Hindlimb muscle (tissue), 1 donor: ENCODE measurements around the gene NPDC1. TPM values are rescaled to one million over a fixed set of nuclear protein-coding genes. Genes with fewer than 3 reads are reported as not detected.
"Not testable (repeated sequence)": the region's sequence is repeated elsewhere in the genome, so short reads cannot be mapped to it uniquely, and the experiment has no call there.

ENCODE experiments used
- DNase-seq: peaks from one replicate; pipeline ENCODE4 v3.0.0-alpha.2; 2013
- polyA plus RNA-seq: library from polyadenylated mRNA; unstranded; fragments of 120-200 nt; gene quantifications from one replicate; pipeline ENCODE4 v1.2.1, GENCODE V29; 2013; ENCODE audit not compliant: insufficient read length

The NPDC1 gene
- polyA plus RNA-seq, 1 donor: 44.1 TPM

DNA sequence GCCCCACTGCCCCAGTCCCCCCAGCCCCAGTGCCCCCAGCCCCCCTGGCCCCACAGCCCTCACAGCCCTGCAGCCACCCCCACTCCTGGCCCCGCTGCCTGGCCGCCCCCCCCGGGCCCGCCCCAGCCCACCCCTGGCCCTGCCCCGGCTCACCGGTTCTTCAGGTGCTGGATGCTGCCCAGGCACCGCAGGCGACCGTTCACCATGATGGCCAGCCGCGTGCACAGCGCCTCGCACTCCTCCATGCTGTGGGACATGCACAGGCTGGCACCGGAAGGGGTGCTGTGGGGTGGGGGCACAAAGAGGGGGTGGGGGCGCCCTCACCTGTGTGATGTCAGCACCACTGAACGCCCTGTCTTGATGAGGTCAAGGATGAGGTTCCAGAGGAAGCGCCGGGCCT, 36.8 kb downstream of the NPDC1 start:
- DNase-seq: no peak

- no peak for DNase-seq
Observed at GRCh38 chr9:137008312-137008711, 37.7 kb downstream of the NPDC1 start.

GRCh38 chr9:137007816-137008270, 38.1 kb downstream of the NPDC1 start:
- DNase-seq: no peak

DNA sequence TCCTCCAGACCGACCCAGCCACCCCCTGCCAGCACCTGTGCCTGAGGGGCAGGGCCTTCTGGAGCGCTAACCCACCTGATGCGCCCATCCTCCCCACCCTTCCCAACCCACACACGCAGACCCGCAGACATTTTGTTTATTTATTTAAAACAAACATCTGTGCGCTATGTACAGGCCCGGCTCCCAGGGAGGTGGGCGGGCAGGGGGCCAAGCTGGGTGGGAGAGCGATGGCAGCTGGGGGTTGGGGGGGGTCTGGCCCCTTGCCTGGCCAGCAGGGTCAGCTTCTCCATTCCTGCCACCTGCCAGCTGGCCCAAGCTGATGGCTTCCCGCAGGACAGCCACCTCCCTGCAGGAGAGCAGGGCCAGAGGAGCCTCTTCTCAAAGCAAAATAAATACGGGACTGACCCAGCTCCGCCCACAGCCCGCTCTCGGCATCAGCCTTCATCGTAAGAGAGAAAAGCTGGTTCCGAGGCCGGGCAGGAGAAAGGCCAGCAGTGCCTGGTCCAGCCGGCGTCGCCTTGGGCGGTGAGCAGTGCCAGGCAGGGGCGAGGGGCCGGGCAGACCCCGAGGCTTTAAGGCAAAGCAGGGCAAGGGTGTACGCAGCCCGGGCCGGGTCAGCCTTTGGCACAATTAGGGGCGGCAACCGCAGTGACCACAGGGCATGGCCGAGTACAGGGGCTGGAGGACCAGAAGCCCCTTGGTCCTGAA, 38.7 kb downstream of the NPDC1 start:
- DNase-seq: no peak

DNA sequence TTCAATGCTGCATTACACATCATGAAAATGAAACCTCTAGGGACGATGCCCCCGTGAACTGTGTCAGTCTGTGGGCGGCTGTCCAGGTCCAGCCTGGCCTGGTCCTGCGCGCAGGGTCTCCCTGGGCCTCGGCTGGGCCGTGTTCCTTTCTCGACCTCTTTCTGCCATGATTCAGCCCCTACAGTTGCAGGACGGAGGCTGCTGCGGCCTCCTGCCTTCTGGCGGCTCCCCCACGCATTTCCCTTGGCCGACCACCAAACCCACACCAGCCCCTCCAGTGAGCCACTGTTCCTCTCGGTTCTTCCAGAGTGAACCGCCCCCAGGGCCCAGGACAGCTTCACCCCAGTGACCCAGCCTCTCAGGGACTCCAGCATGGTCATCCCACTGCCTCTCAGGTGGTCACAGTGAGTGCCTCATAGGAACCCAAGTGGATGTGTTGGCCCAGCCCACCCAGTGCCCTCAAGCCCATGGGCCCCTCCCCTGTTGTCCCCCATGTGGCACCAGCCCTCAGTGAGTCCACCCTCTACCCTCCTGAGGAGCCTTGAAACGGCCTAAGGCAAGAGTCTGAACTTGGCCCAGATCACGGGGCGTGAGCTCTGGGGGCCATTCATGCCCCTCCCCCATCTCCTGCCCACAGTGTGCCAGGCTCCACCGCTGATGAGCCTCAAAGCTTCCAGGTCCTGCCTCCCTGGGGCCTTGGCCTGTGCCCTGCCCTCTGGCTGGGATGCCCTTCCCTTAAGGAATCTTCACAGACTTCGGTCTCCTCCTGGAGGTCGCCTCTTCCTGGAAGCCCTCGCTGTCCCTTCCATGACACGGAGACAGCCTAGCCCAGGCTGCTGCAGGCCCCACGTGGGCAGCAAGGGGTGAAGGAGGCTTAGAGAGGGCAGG, 39.6 kb downstream of the NPDC1 start:
- no peak for DNase-seq

- DNase-seq: not testable (repeated sequence)
Observed at GRCh38 chr9:137004285-137004684, 41.7 kb downstream of the NPDC1 start.

DNA sequence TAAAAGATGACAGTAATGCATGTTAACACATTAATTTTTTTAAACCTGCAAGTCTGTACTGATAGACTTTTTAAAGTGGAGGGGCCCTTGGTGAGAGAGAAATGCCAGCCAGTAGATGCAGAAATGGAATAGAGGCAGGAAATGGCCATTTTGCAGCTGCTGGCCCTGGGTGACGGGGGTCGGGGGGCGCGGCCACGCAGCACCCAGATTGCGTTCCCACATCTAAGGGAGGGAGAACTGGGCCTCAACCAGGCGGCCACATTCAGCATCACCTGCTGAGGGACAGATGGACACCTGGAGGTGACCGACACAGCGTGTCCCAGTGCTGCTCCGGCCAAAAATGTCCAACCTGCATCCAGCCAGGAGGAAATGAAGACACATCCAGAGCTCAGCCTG, 43.3 kb downstream of the NPDC1 start:
- DNase-seq: no peak

GRCh38 chr9:137001857-137002645, 43.9 kb downstream of the NPDC1 start:
- DNase-seq: no peak

DNA sequence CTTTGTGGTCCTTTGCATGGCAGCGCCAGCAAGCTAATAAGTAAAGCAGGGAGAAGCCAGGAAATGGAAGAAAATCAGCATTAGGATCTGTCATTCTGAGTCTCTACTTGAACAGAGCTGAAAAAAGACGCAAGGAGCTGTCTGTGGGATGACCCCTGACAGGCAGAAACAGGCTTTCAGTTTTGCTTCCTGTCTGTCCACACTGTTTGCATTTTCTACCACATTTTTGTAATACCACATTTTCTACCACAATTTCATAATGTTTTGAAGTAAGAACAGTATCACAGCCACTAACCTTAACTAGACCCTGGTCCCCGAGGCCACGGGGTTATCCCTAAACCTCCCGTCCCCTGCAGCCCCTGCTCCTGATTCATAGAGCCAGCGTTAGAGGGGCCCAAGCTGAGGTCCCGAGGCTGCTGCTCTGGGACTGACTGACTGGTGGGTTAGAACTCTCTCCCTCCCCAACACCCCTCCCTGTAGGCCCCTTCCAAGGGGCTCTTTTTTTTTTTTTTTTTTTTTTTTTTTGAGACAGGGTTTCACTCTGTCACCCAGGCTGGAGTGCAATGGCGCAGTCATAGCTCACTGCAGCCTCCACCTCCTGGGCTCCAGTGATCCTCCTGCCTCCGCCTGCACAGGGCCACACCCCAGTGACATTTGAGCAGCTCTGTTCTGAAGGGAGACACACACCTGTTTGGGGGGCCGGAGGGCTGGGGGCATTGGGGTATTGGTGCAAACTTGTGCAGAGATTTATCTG, 45.6 kb downstream of the NPDC1 start:
- no peak for DNase-seq

DNA sequence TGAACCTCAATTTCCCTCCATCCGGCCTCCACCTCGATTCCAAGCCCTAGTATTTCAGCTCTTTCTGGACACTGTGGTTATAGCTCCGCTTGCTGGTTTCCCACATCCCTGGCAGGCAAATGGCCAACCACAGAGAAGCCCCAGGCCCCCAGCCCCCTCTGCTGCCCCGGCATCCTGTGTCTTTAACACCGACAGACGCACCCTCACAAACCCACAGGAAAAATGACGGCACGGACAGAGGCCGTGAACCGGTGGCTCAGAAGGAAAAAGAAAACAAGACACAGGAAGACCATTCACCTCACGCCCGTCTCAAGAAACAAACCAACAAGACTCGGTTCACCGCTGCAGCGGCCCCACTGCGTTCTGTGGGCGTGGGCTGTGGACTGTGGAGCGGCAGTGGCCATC, 48.1 kb downstream of the NPDC1 start:
- DNase-seq: no peak

DNA sequence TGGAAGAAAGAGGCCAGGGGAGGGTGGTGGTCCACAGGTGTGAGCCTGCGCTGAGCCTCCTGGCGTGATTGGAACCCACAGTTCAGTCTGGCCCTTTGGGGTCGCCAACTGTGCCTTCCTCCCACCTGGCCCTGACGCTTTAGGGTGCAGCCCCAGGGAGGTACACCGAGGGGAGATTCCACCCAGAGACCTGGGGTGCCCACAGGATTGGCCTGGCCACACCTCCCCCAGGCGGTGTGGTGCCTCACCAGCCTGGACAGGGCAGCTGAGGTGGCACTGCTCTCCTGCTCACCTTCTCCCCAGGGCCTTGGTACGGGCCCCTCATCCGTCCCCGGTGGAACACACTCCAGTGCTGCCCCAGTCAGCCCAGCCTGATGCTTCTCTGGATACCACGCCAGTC, 48.6 kb downstream of the NPDC1 start:
- DNase-seq: no peak

DNA sequence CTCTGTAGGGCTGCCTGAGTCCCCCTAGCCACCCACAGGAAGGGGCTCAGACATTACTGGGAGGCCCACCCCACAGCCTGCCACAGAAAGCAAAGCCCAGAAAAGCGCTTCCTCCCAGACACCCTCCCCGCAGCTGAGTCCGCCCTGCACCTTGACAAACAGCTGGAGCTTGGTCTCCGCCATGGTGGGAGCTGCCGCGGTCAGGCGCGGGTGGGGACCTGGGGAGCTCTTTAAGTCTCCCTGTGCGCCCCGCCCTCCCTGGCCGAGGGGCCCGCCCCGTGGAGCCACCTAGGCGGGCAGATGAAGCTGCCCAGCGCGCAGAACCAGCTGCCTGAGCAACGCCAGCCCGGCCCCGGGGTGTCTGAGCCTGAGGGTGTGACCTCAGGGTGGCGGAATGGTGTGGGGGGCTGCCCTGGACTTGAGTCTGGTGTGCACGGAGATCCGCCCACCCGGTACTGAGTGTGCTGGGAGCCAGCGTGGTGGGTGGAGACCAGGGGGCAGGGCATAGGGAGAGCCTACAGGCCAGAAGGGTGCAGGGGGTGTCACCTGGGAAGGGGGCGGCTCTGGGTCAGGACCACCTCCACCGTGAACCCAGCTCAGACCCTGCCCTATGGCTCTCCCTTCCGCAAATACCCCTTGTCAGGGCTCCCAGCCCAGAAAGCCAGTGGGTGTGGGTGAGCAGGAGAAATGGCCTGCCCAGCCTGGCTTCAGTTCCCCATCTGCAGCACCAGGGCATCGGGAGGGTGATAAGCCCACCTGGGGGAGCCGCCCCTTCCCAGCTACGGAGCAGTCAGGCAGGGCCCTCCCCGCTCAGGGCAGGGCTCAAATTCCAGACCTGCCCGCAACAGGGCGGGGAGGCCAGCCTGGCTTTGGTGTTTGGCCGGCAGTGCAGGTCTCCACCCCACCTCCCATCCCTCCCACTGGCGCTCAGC, 49.4 kb downstream of the NPDC1 start, which contains the start of gene CLIC3:
TSS of gene CLIC3 (minus strand) at position 208 of the 932 bp plus-strand sequence. CDS start at position 183, 25 bp downstream.
- DNase-seq: no peak

GRCh38 chr9:136995772-136996311, 50.1 kb downstream of the NPDC1 start:
- no peak for DNase-seq

DNA sequence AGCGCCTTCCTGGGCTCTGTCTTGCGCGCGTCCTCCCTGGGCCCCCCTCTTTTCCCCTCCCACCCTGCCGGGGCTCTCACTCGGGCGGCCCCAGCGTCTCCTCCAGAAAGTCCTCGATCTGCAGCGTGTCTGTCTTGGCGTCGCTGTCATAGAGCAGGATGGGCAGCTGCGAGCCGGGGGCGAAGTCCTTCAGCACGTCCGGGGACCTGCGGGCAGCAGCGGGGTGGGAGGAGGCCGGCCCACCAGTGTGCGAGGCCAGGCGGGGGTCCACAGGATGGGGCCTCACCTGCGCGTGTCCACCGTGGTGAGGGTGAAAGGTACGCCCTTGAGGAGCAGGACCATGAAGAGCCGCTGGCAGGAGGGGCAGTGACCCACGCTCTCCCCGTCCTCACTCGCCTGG, 50.6 kb downstream of the NPDC1 start:
- no peak for DNase-seq

DNA sequence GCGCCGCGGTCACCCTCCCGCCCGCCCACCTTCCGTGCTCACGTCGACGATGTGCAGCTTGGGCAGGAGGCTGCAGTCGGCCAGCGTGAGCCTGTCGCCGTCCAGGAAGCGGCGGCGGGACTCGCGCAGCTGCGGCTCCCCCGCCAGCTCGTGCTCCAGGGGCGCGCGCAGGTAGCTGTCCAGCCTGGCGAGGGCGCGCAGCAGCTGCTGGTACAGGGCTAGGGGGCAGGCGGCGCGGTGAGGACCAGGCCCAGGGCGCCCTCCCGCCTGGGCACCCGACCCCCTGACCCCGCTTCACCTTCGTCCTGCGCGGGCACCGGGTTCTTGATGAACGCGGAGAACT, 51.1 kb downstream of the NPDC1 start:
- no peak for DNase-seq

GRCh38 chr9:136994180-136994887, 51.6 kb downstream of the NPDC1 start:
- no peak for DNase-seq

GRCh38 chr9:136992819-136993369, 53.1 kb downstream of the NPDC1 start:
- no peak for DNase-seq

DNA sequence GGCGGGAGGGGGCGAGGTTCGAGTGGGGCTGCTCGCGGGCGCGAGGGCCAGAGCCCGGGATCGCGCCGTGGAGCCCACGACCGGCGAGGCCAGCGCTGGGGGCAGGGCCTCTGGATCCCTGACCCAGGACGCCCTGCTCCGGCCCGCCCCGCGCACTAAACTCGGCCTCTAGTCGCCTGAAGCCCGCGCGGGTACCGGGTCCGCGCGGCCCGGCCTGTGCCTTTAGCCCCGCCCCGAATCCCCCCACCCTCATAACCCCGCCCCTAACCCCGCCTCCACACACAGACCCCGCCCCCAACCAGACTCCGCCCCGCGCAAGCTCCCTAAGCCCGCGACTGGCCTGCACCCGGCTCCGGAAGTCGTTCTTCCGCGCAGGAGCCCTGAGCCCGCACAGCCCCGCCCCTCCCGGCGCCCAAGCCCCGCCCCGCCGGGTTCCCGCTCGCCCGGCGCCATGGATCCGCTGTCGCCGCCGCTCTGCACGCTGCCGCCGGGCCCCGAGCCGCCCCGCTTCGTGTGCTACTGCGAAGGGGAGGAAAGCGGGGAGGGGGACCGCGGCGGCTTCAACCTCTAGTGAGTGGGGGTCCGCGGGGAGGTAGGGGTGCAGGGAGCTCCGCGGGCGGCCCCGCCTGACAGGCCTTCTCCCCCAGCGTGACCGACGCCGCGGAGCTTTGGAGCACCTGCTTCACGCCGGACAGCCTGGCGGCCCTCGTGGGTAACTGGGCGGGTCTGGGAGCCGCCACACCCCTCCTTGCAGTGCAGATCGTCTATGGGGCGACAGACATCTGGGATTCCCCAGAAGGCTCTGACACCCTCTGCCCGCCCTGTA, 53.8 kb downstream of the NPDC1 start, which contains the start of gene PAXX:
TSS of gene PAXX (plus strand) at position 430 of the 826 bp plus-strand sequence. CDS start at position 452, 22 bp downstream.
- peak; percentile 87 for DNase-seq
